H1 (cell line): ENCODE results near the gene TAMM41. TPM values are rescaled to one million over a fixed set of nuclear protein-coding genes. Genes with fewer than 3 reads are reported as not detected.

Experiments used
- CTCF ChIA-PET: fragments of 300-600 bp; sonication (Branson Sonifier 250); formaldehyde crosslinking; loops from one replicate; lab custom pipeline; 2021; ENCODE audit not compliant: partially characterized antibody; lab: Charles Lee
- POLR2A ChIA-PET: fragments of 300-600 bp; sonication (Branson Sonifier 250); formaldehyde crosslinking; loops from one replicate; lab custom pipeline; 2021; ENCODE audit warnings: inconsistent platforms; ENCODE audit not compliant: partially characterized antibody; lab: Charles Lee
- DNase-seq, 2 experiments: peaks; one replicate each; pipeline versions ENCODE4 v3.0.0 to v3.0.0-alpha.2; 2010 to 2022; ENCODE audit warnings: low spot score in 2 of 2, low read depth in 1 of 2, mixed read lengths in 1 of 2
- FAIRE-seq: peaks from 2 replicates; lab custom pipeline; 2011; peaks lifted over from hg19 to GRCh38; lab: Jason Lieb, UNC
- H2AFZ ChIP-seq: 2 replicates; pipeline ENCODE4 v1.8.1; 2012; ENCODE audit warnings: low read length, inconsistent platforms
- H2AK5ac ChIP-seq: 2 replicates; pipeline ENCODE4 v1.6.1; 2013; ENCODE audit warnings: low read depth, low read length
- H2BK120ac ChIP-seq: replicated peaks from 2 replicates; pipeline ENCODE3; 2013; ENCODE audit warnings: low read depth, low read length, inconsistent platforms
- H2BK12ac ChIP-seq: 2 replicates; pipeline ENCODE4 v1.6.1; 2013; ENCODE audit warnings: low read depth, low read length
- H2BK15ac ChIP-seq: 2 replicates; pipeline ENCODE4 v1.6.1; 2013; ENCODE audit warnings: low read length
- H2BK20ac ChIP-seq: 2 replicates; pipeline ENCODE4 v1.6.1; 2013; ENCODE audit warnings: low read length
- H2BK5ac ChIP-seq: 2 replicates; pipeline ENCODE4 v1.6.1; 2013; ENCODE audit warnings: low read depth, low read length
- H3K14ac ChIP-seq: 2 replicates; pipeline ENCODE4 v1.6.1; 2013; ENCODE audit warnings: inconsistent platforms; ENCODE audit not compliant: insufficient read length
- H3K18ac ChIP-seq: 2 replicates; pipeline ENCODE4 v1.6.1; 2013; ENCODE audit warnings: low read length; ENCODE audit errors: extremely low read depth
- H3K23ac ChIP-seq: 2 replicates; pipeline ENCODE4 v1.6.1; 2013; ENCODE audit warnings: inconsistent platforms; ENCODE audit not compliant: insufficient read length
- H3K23me2 ChIP-seq: 2 replicates; pipeline ENCODE4 v1.6.1; 2013; ENCODE audit warnings: low read depth, low read length
- H3K27ac ChIP-seq: 2 replicates; pipeline ENCODE4 v1.6.1; 2011; ENCODE audit warnings: low read depth, low read length, inconsistent platforms
- H3K27me3 ChIP-seq, 4 experiments: replicated peaks in 1 of 4; 1 replicate in 1 of 4; 2 replicates in 3 of 4; pipeline versions ENCODE4 v1.6.1 to v1.8.1; 2011 to 2013; ENCODE audit warnings: low read length in 3 of 4, mild to moderate bottlenecking in 3 of 4, inconsistent platforms in 2 of 4, mixed read lengths in 2 of 4, moderate library complexity in 1 of 4; ENCODE audit not compliant: control insufficient read depth in 3 of 4, insufficient read depth in 3 of 4; ENCODE audit errors: extremely low read depth in 1 of 4
- H3K36me3 ChIP-seq, 4 experiments: 2 replicates each; pipeline versions ENCODE4 v1.6.1 to v1.8.1; 2011 to 2013; ENCODE audit warnings: mild to moderate bottlenecking in 4 of 4, low read length in 3 of 4, moderate library complexity in 2 of 4, control low read depth in 1 of 4, inconsistent platforms in 1 of 4; ENCODE audit not compliant: insufficient read depth in 4 of 4, control insufficient read depth in 2 of 4
- H3K4ac ChIP-seq: replicated peaks from 2 replicates; pipeline ENCODE3; 2013; ENCODE audit warnings: low read length, low read depth, mixed read lengths, inconsistent platforms; ENCODE audit not compliant: insufficient read length
- H3K4me1 ChIP-seq, 4 experiments: replicated peaks in 1 of 4; 1 replicate in 1 of 4; 2 replicates in 3 of 4; pipeline versions ENCODE4 v1.6.1 to v1.8.1; 2011 to 2013; ENCODE audit warnings: low read length in 3 of 4, inconsistent platforms in 2 of 4, mixed read lengths in 1 of 4; ENCODE audit not compliant: insufficient read depth in 4 of 4, control insufficient read depth in 3 of 4
- H3K4me2 ChIP-seq, 2 experiments: 2 replicates each; pipeline versions ENCODE4 v1.6.1 to v1.8.1; 2011 to 2013; ENCODE audit warnings: low read depth in 2 of 2, low read length in 2 of 2, control low read depth in 1 of 2, inconsistent platforms in 1 of 2, mild to moderate bottlenecking in 1 of 2; ENCODE audit not compliant: insufficient read depth in 1 of 2
- H3K4me3 ChIP-seq, 4 experiments: fragments of 200-600, 300-600 bp in 1 of 4; sonication (generic), shearing (Covaris generic), sonication (Bioruptor Twin) in 1 of 4; 2 replicates each; pipeline versions ENCODE4 v1.5.1 to v1.8.1; 2011 to 2016; ENCODE audit warnings: low read length in 4 of 4, low read depth in 3 of 4, control low read depth in 2 of 4, inconsistent platforms in 2 of 4, mild to moderate bottlenecking in 2 of 4, mixed read lengths in 1 of 4, moderate library complexity in 1 of 4; ENCODE audit not compliant: insufficient read depth in 2 of 4; ENCODE audit errors: extremely low read depth in 1 of 4
- H3K56ac ChIP-seq: replicated peaks from 2 replicates; pipeline ENCODE3; 2013; ENCODE audit warnings: low read depth, mild to moderate bottlenecking, mixed read lengths, low read length, inconsistent platforms; ENCODE audit not compliant: insufficient read length
- H3K79me1 ChIP-seq: 2 replicates; pipeline ENCODE4 v1.6.1; 2013; ENCODE audit warnings: low read depth, low read length, control low read depth
- H3K79me2 ChIP-seq, 2 experiments: 2 replicates each; pipeline versions ENCODE4 v1.6.1 to v1.8.1; 2012 to 2013; ENCODE audit warnings: low read length in 2 of 2, mild to moderate bottlenecking in 2 of 2, inconsistent platforms in 1 of 2; ENCODE audit not compliant: insufficient read depth in 2 of 2, control insufficient read depth in 1 of 2
- H3K9ac ChIP-seq, 4 experiments: replicated peaks in 1 of 4; 1 replicate in 1 of 4; 2 replicates in 3 of 4; pipeline versions ENCODE4 v1.6.1 to v1.8.1; 2011 to 2013; ENCODE audit warnings: low read depth in 3 of 4, low read length in 3 of 4, control low read depth in 2 of 4, mild to moderate bottlenecking in 2 of 4, moderate library complexity in 2 of 4, inconsistent platforms in 1 of 4; ENCODE audit errors: extremely low read depth in 1 of 4
- H3K9me3 ChIP-seq, 2 experiments: 2 replicates each; pipeline versions ENCODE4 v1.6.1 to v1.8.1; 2012 to 2013; ENCODE audit warnings: mild to moderate bottlenecking in 2 of 2, moderate library complexity in 2 of 2, control low read depth in 1 of 2, inconsistent platforms in 1 of 2, low read depth in 1 of 2, low read length in 1 of 2, mixed read lengths in 1 of 2; ENCODE audit not compliant: insufficient read depth in 2 of 2
- H4K20me1 ChIP-seq, 2 experiments: replicated peaks in 1 of 2; 2 replicates each; pipeline versions ENCODE3 to v1.8.1; 2011 to 2013; ENCODE audit warnings: inconsistent platforms in 2 of 2, low read length in 2 of 2, mild to moderate bottlenecking in 1 of 2; ENCODE audit not compliant: insufficient read depth in 2 of 2, control insufficient read depth in 1 of 2
- H4K5ac ChIP-seq: 2 replicates; pipeline ENCODE4 v1.6.1; 2013; ENCODE audit warnings: low read length, low read depth, mixed read lengths, inconsistent platforms; ENCODE audit not compliant: insufficient read length
- H4K8ac ChIP-seq: 2 replicates; pipeline ENCODE4 v1.8.0; 2013; ENCODE audit warnings: mild to moderate bottlenecking, moderate library complexity, low read length, inconsistent platforms; ENCODE audit not compliant: insufficient read depth; ENCODE audit errors: extremely low read depth
- H4K91ac ChIP-seq: replicated peaks from 2 replicates; pipeline ENCODE3; 2013; ENCODE audit warnings: low read length, mixed read lengths, inconsistent platforms; ENCODE audit not compliant: insufficient read length
- CREB1 ChIP-seq: IDR thresholded peaks from 2 replicates; pipeline ENCODE4 v1.6.1; 2012; ENCODE audit warnings: inconsistent platforms
- WGBS, 2 experiments: shearing (Covaris generic) in 1 of 2; methylation state at CpG; one replicate each; pipeline versions ENCODE4 v1.1.6 to v1.1.7; 2013 to 2015; ENCODE audit warnings: low lambda C conversion rate in 2 of 2, mixed read lengths in 2 of 2, inconsistent platforms in 1 of 2, low coverage in 1 of 2, missing lambda C conversion rate in 1 of 2; ENCODE audit not compliant: insufficient replicate concordance in 2 of 2, insufficient coverage in 1 of 2, insufficient read length in 1 of 2; ENCODE audit errors: extremely low coverage in 1 of 2, missing lambda C conversion rate in 1 of 2; 5-methylcytosine and 5-hydroxymethylcytosine counted together
- polyA plus RNA-seq, 7 experiments: library from polyadenylated mRNA; depleted of rRNA in 3 of 7; stranded (reverse) in 5 of 7; unstranded in 2 of 7; fragments of >200 nt in 5 of 7; fragments of 200-250 nt in 2 of 7; gene quantifications; 1 replicate in 5 of 7; 2 replicates in 1 of 7; 4 replicates in 1 of 7; pipeline versions ENCODE4 v1.2.1 to v1.2.3, GENCODE V29; 2011 to 2013; ENCODE audit warnings: missing spikeins in 2 of 7, mixed read lengths in 2 of 7
- total RNA-seq: library from RNA; stranded (reverse); fragmentation: NEBNext Ultra II Directional; extraction: Animal tissue kit (Norgen Biotek cat#: 25700); gene quantifications from 2 replicates; pipeline ENCODE4 v1.2.1, GENCODE V29; 2021

TAMM41 gene
- total and polyA plus RNA-seq, 2 of the 8 experiments (the other 6 are each of a cell fraction or from before 2014, with no cell fraction given), result 16.9 to 22.5 TPM

- no peak overlapping the region for H2BK5ac ChIP-seq
- H3K23ac ChIP-seq, result no peak overlapping the region
- H3K4ac ChIP-seq, result no peak overlapping the region
- H4K20me1 ChIP-seq, result no peaks in the 10 kb centered on the region
- CTCF ChIA-PET, result interaction anchor here (0.6 to 1.5 kb wide), 11 partner anchors 8 to 328 kb away, joined by 3 to 4 read pairs (median 3); no protein-coding TSS in a partner anchor
- no peak overlapping the region for H3K18ac ChIP-seq
- no peak overlapping the region for H2BK20ac ChIP-seq
- H2AK5ac ChIP-seq, result no peak overlapping the region
- no peak overlapping the region for H2BK120ac ChIP-seq
- H3K4me2 ChIP-seq, result peak overlapping the region in 1 of 2 experiments; percentile 85; a peak in 1 of 4 replicates
- no peak for FAIRE-seq
- H4K91ac ChIP-seq, result no peak overlapping the region
- peaks cover 0 to 2% (median 0%) of the 10 kb centered on the region in 4 experiments; a peak in 3 of 7 replicates for H3K4me1 ChIP-seq
- H3K4me3 ChIP-seq, result no peak overlapping the region; a peak in 1 of 8 replicates
- peaks cover 9% of the 10 kb centered on the region; the same call in 1 of the 2 replicates for H3K23me2 ChIP-seq
- H2AFZ ChIP-seq, result peak overlapping the region; percentile 91; the same call in 1 of the 2 replicates
- H3K27me3 ChIP-seq, result peaks cover 0 to 13% (median 3%) of the 10 kb centered on the region in 4 experiments; a peak in 3 of 7 replicates
- H2BK12ac ChIP-seq, result no peak overlapping the region
- no peak overlapping the region for H2BK15ac ChIP-seq
- POLR2A ChIA-PET, result interaction anchor here (1.3 kb wide), 1 partner anchor 12 kb away, joined by 3 read pairs; no protein-coding TSS in a partner anchor
- no peak overlapping the region for H3K27ac ChIP-seq
- no peaks in the 10 kb centered on the region for H3K79me1 ChIP-seq
- peaks cover 0 to 10% (median 6%) of the 10 kb centered on the region in 4 experiments; a peak in 4 of 8 replicates for H3K36me3 ChIP-seq
- peaks cover 0 to 5% of the 10 kb centered on the region in 2 experiments; a peak in 1 of 4 replicates for H3K79me2 ChIP-seq
- H4K5ac ChIP-seq, result no peak overlapping the region
- 73% methylated on average over 1 of the region's 1 CpG; no CpG with 5 or more reads in 1 of the 2 experiments for WGBS, 2 experiments
- DNase-seq, result no peak
- H3K9ac ChIP-seq, result no peak overlapping the region
- H4K8ac ChIP-seq, result no peak overlapping the region
- no peaks in the 10 kb centered on the region for H3K9me3 ChIP-seq
- no peak overlapping the region for H3K14ac ChIP-seq
- H3K56ac ChIP-seq, result no peak overlapping the region
- no peak for TF ChIP-seq CREB1
Observed at GRCh38 chr3:11847607-11848006, 922 bp upstream of the TAMM41 start.
